NCI-H774 (cell line): ENCODE results near the gene HES1.
"Not testable (repeated sequence)": the region's sequence is repeated elsewhere in the genome, so short reads cannot be mapped to it uniquely, and the experiment has no call there.

ENCODE experiments used
- DNase-seq: peaks from one replicate; lab custom pipeline; 2025; lab: John Stamatoyannopoulos, UW

HES1 gene, protein sequence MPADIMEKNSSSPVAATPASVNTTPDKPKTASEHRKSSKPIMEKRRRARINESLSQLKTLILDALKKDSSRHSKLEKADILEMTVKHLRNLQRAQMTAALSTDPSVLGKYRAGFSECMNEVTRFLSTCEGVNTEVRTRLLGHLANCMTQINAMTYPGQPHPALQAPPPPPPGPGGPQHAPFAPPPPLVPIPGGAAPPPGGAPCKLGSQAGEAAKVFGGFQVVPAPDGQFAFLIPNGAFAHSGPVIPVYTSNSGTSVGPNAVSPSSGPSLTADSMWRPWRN

DNA sequence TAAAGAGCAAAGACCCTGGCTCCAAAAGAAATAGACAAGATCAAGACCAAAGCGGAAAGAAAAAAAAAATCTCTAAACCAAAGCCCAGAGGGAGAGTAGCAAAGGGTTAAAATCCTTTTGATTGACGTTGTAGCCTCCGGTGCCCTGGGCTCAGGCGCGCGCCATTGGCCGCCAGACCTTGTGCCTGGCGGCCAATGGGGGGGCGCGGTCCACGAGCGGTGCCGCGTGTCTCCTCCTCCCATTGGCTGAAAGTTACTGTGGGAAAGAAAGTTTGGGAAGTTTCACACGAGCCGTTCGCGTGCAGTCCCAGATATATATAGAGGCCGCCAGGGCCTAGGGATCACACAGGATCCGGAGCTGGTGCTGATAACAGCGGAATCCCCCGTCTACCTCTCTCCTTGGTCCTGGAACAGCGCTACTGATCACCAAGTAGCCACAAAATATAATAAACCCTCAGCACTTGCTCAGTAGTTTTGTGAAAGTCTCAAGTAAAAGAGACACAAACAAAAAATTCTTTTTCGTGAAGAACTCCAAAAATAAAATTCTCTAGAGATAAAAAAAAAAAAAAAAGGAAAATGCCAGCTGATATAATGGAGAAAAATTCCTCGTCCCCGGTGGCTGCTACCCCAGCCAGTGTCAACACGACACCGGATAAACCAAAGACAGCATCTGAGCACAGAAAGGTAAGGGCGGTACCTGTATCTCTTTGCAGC lies at the start of gene HES1:
TSS of gene HES1 (plus strand) at position 343 of the 713 bp plus-strand sequence. CDS start at position 576, 233 bp downstream.
- peak; percentile 100 for DNase-seq

DNA sequence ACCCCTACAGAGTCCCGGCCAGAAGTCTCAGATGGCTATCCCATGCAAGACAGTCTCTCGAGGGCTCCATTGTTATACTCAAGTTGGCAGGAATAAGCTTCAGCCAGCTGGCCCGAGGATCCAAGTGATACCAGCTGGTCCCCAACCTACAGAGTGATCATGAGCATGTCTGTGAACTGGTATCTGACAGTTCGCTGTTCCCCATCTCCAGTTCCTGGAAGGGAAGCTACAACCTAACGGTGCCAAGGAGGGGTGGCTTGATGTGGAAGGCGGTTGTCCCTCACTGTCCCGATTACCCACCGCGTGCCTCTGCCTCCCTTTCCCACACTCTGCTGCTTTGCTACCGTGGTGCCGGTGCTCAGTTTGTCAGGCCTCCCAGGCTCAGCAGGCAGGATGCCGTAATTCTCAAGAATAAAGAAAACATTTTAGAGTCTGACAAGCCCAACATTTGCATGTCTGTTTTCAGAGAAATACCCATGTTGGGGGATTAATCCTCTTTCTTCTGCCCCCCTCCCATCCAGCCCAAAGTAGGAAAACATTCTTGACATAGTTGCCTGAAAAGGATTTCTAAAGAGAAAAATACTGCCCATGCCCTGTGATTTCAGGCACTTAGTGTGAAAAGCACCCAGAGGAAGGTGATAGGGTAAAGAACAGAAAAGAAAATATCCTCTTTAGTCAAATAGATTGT lies 49.4 kb upstream of the HES1 start:
- no peak for DNase-seq

DNA sequence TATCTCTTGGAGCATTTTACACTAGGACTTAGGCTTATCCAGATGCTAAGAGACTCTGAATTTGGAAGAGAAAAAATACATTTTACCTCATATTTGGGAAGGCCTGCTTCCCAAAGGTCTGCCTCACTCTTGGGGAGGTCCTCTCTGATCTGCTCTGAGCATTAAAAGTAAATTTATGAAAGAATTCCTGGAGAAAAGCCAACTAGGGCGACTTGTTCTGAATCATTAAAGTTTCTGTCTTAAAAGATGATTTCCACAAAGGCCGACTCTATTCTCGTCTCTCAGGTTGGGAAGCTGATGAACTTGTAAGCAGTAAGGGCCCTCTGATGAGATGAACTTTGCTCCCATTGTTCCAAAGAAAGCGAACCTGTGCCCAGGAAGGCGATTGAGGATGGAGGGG lies 48.7 kb upstream of the HES1 start:
- DNase-seq = no peak

DNA sequence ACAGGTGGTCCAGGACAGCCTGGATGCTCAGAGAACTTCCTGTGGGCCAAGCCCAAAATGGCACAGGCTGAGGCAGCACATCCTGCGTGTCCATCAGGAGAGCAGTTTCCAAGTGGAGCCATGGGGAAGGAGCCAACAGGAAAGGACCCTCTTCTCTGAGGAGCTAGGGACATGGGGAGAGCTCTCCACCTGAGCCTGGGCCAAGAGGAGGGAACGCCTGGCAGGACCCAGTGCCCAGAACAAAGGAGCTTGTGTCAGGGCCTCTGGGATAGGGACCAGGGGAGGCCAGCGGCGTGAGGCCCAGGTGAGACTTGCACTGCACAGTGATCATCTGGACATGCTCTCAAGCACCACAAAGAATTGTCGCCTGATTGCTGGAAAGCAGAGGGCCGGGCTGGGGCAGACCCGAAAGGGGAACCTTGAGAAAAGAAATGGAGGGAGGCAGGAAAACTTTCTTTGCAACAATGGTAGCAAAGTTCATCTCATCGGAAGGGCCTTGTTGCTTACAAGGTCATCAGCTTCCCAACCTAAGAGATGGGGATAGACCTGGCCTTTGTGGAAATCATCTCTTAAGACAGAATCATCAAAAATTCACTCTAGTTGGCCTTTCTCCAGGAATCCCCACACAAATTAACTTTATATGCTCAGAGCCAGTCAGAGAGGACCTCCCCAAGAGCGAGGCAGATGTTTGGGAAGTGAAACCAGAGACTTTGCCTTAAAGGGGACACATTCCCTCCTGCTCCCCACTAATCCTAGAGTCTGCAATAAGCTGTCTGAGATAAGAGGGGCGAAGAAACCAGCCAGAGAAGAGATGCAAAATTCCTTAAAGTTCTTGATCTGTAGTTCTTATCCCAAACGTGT lies 47.7 kb upstream of the HES1 start:
- no peak for DNase-seq

DNA sequence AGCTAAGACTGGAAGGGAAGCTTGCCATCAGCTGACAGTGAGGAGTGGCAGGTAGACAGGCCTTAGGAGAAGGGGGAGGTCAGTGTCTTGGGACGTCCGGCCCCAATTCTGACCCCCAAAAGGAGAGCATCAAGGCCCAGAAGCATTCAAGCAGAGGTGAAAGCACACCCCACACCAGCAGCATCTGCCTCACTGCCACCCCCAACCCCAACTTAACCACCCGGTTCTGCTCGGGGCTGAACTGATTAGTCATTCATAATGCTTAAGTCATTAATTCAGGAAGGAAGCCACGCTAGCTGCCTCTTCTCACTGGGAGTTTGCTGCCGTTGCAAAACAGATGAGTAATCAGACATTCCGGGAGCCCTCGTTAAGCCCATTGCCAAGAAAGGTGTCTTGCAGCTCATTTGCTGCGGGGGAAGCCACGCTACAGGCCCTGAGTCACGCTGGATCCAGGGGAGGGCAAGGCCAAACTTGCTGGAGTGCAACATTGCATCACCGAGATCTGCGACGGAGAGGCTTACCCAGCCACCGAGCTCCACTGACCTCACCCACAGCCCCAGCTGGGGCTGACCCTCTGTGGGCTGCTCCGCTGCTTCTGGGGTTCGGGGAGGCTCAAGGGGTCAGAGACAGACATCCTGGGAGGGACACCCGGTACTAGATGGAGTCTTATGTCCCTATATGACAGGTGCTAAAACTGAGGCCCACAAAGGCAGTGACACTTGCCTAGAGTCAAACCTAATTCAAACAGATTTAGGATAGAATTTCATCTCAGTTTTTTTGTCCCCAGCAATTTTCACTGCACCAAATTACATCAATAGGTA lies 46.4 kb upstream of the HES1 start:
- no peak for DNase-seq

DNA sequence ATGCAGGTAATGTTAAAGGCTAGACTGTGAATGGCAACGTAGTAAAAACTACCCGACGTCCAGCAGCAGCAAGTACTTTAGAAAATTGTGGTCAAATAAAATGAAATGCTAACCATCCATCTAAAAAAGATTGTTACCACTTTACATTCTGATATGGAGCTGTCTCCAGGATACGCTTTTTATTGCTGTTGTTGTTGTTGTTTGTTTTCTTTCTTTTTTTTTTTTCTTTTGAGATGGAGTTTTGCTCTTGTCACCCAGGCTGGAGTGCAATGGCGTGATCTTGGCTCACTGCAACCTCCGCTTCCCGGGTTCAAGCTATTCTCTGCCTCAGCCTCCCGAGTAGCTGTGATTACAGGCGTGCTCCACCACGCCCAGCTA lies 45.8 kb upstream of the HES1 start:
- DNase-seq = not testable (repeated sequence)

DNA sequence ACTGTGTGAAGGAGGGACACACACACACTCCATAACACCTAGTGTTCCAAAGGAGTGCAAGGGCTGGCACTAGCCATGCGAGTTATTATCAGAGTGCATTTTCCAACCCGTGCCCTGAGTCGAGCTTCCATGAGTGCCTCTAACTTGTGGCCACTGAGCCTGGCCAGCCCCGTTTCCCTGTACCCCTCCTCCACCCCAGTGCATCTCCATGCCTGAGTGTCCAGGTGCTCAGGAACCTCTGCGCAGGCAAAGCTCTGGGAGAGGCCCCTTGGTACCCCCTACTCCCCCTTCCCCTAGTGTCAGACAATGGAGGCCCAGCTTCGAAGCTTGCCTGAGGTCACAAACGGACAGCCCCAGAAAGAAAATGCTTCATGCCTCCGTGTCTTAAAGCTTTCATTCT lies 45.2 kb upstream of the HES1 start:
- no peak for DNase-seq

DNA sequence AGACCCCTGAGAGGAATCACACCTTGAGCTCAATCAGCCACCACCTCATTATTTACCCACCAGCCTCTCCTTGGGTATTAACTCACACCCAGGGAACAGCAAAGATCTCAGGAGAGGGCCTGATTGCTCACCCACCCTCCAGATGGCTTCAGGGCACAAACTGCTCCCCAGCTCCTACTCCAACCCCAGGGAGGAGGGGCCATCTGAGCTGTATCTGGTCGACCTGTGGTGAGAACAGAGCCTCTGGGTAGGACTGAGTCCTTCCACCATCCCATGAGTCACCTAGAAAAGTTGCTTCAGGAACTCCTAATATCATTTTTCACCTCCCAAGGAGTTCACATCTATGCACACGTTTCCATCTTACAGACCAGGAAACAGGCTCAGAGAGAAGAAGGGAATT lies 44.8 kb upstream of the HES1 start:
- no peak for DNase-seq

DNA sequence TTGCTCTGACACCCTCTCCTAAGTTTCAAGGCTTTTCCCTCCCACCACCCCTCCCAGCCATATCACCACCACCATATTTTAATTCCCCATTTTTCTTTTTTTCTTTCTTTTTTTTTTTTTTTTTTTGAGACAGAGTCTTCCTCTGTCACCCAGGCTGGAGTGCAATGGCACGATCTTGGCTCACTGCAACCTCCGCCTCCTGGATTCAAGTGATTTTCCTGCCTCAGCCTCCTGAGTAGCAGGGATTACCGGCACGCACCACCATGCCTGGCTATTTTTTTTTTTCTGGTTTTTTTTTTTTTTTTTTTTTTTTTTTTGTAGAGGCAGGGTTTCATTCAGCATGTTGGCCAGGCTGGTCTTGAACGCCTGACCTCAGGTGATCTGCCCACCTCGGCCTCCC lies 44.1 kb upstream of the HES1 start:
- not testable (repeated sequence) for DNase-seq

DNA sequence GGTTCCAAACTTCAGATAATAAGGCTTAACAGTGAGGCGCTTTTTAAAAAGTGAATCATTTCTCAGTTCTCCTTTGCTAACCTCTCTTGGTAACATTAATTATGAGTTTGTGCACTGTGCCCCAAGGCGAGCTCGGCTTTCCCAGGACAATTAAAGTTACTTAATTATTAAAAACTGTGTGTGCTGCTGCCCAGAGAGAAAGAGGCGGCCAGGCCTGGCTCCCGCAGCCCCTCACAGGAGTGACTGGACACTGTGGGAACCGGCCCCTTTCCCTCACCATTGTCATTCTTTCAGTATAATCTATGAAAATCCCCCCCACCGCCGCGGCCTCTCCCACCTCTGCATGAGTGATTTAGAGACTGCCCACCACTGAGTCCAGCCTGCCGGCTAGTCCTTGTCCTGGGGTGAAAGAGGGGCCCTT lies 43.1 kb upstream of the HES1 start:
- DNase-seq = no peak

DNA sequence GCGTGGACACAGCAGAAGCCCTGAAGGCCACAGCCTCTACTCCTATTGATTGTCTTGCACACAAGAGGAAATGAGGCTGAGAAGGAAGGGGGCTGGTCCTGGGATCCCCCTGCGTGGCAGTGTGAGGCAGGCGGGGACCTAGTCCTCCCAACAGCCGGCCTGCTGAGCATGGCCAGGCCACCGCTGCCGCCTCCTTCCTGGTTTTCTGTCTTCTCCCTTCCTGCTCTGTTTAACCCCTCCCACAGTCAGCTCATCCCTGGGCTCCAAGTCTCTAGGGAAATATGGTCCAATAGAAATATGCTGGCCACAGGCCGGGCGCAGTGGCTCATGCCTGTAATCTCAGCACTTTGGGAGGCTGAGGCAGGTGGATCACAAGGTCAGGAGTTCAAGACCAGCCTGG lies 42.1 kb upstream of the HES1 start:
- no peak for DNase-seq

DNA sequence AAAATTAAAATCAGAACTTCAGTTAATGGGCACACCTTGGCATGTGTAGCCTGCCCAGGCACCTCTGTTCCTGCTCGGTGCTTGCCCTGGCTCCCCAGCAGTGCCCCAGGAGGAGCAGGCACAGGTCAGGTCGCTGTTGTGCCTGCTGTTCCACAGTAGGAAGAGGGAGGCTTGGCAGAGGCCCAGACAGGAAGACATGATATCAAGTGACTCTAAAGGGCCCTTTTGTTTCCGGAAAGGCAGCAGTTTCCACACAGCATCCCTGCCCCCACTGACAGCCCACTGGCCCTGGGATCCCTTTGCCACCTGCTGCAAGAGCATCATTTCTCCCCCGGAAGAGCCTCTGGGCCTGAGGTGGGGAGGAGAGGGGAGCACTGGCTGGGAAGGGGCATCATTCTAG lies 40.5 kb upstream of the HES1 start:
- peak; percentile 41 for DNase-seq

DNA sequence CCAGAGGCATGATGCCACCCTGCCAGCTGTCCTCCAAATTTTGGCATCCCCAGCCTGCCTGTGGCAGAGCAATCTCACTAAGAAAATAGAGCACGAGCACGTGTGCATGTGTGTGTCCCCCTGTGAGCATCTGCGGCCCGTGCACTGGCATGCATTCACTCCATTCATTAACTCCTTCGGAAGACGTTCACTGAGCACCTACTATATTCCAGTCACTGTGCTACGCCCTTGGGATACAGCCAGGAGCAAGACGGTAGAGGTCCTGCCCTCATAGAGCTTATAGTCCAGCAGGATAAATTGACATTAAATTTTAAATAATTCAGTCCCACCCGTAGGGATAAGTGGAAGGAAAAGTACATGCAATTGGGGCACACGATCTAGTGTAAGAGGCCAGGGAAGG lies 40.0 kb upstream of the HES1 start:
- DNase-seq = no peak

DNA sequence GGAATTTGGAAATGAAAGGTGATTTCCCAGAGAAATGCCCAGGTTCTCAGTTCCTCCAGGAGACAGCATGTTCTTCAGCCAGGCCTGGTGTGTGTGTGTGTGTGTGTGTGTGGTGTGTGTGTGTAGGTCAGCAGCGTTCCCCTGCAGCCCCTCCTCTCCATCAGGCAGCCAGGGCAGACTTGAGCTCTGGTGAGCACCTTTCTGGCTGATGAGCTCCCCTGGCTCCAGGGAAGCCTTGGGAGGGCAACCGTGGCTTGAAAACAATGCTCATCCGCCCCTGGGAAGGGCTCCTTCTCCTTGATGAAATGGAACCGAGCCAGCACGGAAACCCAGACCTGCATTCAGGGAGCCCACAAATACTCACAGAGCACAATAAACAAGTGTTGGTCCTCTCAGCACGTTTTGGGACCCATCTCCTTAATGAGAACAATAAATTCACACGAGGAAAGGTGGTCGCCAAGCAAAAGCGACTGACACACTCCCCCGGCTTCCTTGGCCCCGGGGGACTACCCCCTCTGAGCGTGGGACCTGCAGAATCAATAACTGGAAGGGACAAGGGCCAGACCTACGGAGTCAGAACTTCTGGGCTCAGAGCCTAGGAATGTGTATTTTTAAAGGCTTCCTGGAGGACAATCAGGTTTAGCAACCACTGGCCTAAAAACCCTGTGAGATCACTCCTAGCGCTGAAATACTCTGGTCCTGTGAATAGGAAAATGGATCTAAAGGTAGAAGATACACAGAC lies 38.6 kb upstream of the HES1 start:
- no peak for DNase-seq

DNA sequence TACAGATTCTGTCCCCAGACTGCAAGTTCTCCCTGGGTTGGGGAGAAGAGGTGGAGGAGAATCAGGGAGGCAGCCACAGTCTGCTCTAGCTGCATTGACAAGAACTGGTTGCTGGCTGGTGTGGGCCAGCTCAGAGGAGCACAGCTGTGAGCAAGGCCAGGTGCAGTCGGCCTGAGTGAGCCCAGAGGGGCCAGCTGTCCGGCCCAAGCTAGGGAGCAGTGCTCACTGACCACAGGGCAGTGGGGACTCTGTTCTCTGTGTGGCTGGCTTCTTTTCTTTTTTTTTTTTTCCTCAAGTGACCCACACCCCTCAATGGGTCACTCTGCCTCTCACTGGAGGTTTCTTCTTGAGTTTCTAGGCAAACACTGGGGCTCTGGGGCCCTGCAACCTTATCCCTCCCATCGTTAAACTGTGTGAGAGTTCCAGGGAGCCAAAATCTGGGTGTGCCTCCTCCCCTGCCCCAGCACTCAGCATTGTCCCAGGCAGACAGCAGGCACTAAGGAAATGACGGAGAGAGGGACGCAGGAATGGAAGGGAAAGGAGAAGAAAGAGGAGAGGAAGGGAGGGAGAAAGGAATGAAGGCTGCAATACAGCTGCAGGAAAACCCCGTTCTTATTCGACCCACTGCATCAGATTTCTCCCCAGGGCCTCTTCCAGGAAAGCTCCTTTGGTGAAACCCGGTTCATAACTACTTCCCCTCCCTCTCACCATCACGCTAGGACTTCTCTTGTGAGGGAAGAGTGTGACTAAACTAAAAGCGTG lies 37.7 kb upstream of the HES1 start:
- DNase-seq = no peak

DNA sequence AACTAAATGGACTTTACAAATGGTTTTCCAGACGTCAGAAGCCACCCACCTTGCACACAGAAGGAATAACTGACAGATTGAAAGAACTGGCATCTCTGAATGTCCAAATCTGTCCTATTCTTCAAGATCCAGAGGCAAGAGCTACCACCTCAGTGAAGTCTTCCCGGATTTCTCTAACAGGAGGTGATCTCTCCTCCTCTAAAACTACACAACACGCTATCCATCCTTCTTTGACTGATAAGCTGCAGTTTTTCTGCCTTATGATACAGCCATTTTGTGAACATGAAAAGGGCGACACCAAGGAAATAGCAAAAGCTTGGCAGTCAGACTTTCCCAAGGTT lies 37.1 kb upstream of the HES1 start:
- no peak for DNase-seq

DNA sequence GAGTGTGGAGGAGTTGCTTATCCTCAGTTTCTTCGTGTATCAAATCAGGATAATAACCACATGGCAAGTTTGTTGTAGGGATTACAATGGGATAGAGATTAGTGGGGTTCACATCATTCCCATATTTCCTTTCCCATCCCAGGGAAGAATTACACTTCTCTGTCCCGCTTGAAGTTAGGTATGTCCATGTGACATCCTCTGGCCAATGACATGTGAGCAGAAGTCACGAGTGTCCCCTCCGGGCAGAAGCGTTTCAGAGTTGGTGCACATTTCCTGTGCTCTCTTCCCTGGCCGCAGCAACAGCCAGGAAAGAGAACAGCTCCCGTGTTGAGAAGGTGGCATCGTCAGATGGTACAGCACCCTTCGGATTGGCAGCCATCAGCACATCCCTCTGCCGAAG lies 36.7 kb upstream of the HES1 start:
- no peak for DNase-seq

DNA sequence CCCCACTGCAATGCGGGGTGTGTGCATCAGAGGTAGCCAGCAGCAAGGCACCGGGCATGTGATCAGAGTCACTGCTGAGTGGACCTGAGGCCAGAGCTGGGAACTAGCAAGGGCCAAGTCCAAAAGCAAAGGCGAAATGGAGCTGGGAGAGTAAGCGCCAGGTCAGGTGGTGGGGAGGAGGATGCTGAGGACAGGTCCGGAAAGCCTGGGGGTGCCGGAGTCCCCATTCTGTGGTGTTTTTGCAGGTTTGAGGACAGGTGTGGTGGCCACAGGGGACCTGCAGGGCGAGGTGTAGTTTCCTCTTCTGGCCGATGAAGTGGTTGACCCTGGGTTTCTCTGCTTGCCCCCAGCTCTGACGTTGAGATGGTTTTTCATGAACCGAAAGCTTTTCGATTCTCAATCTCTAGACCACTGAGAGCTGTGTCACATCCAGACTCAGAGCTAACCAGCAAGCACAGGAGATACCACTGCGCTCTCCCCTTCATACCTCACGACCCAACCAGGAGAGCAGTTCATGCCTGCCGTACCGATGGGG lies 35.0 kb upstream of the HES1 start:
- DNase-seq = no peak

DNA sequence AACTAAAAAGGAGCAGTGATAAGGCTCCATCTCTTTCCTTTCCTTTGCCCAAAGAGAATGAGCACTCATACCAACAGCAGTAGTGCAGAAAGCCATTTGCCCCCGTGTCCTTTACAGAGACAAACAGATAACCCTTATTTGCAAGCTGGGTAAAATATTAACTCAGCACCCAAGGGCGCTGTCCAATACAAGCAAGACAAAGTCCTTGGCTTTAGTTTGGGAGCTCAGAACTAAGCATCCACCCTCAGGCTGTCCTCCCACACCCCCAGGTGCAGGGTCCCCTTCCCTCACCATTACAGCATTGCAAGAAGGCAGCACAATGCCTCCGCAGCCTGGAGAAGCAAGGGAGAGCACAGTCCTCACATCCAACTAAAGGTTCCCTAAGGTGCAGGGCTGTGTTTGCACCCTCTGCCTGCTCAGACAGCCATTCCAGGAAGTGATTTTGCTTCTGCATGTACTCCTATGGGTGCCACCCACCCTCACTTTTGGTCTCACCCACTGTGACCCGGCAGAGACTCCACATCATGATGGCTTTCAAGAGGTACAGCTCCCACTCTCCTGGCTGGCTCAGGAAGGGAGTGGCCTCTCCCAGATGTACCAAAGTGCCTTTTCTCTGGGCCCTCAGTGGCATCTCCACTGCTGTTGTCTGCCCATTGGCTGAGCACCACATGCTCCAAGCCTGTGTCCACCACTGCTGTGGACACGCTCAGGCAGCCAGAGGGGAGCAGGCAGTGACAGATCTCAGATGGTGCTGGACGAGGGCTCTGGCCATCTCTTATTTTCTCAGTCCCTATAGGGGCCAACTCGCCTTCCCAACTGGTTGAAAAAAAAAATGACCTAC lies 34.1 kb upstream of the HES1 start:
- DNase-seq = no peak
